T-helper 1 cell (primary cell): ENCODE results near the gene LRRC4C.

Experiments used
- DNase-seq, 5 donors: peaks; one replicate each; pipeline ENCODE4 v3.0.0-alpha.2; 2012 to 2020
- total RNA-seq, 4 donors: gene quantifications; one replicate each; lab custom pipeline; 2026; lab: John Stamatoyannopoulos, UW

LRRC4C gene
- 0 reads per million in 4 donors for total RNA-seq

DNA sequence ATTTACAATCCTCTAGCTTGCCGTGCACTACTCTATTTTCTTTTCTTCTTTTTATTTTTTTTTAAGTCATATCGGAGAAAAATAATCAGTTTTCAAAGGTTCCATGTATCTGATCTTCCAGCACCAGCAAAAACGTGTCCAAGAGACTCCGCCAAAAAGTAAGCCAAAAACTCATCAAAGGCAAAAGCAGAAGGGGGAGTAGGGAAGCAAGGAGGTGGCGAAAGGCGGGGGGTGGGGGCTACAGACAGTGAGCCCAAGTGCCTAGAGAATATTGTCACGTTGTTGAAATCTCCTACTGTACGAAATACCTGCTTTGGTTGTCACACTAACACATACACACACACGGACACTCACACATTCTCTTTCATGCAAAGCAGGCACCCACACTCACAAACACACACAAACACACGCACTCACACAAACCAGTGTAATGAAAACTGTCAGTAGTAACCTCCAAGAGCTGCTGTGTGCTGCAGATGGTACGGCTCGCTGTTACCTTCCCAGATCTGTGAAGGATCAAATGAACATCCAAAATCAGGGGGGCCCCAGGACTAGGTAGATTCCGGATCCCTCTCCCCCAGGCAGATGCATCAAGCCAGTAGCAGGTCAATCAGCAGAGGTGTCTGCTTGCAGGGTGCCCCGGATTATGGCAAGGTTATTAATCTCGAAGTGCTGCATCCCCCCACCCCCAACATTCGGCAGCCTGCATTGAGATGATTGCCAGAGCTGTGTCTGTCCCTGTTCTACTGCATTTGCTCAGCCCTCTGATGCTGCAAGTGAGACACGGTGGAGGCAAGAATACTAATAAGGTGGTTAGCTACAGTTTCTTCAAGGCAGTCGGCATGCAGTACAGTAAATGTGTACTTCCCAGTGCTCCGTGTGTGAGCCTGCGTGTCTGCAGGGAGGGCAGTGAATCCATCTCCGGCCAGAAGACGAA lies at the start of gene LRRC4C:
Gene LRRC4C (minus strand): TSS at position 188 of the 937 bp plus-strand sequence.
- no peak for DNase-seq

DNA sequence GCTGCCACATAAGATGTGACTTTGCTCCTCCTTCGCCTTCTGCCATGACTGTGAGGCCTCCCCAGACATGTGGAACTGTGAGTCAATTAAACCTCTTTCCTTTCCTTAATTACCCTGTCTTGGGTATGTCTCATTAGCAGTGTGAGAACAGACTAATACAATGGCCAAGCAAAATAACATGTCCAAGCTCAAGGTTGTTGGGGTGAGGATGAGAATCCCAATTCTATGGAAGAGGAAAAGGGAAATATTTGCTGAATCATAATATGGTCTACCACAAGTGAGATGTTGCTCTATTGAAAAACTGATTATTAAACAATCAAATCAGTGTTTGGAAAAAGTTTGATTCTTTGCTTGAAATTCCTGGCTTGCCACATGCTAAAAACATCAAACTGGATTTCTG lies 48.7 kb upstream of the LRRC4C start:
- no peak for DNase-seq

DNA sequence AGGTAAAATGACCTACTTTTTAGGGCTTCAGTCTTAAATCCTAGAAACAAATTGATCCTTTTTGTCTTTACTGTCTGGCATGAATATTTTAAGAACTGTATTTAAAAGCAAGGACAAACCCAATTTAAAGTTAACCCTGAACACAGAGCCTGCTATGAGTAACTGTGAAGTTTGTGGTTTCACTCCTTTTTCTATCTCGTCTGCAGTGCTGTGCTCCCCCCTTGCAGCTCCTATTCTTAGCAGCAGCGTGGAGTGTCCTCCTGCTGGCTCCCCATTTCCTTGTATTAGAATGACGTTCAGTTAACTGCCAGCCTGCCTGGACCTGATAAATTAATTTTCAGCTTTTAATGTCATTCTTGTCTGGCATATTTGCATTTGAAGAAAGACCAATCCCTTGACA lies 40.0 kb upstream of the LRRC4C start:
- DNase-seq, result no peak

DNA sequence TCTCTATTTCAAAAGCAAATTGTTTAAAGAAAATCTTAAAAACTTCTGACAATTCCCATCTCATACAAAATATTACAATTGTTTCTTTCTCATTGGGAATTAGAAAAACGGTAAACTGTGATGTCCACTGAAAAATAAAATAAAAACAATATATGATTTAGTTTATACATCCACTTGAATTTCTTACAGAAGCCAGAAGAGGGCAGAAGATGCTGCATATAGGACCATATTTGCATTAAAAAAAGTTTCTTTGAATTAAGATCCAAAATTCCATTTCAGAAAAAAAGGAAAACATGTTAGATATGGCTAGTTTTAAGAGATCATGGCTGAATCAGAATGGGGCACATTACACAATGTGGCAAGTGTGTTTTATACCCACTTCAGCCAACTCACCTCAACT lies 39.3 kb upstream of the LRRC4C start:
- DNase-seq, result no peak

DNA sequence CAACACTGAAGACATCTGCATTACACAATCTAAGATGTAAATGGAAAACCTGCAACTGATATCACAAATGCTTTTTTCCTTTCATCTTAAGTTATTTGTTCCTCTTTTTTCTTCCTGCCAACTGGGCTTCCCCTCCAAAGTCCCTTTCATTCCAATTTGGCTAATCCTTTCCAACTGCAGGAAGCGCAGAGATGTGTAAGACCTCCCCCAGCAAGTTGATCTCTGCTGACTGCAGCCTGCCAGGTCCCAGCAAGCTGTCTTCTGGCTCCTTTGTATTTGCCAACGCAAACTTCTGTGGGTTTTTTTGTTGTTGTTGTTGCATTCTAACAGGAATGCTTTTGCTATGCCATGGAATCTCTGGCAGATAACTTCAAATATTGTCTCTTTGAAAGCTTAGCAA lies 38.5 kb upstream of the LRRC4C start:
- DNase-seq, result no peak

DNA sequence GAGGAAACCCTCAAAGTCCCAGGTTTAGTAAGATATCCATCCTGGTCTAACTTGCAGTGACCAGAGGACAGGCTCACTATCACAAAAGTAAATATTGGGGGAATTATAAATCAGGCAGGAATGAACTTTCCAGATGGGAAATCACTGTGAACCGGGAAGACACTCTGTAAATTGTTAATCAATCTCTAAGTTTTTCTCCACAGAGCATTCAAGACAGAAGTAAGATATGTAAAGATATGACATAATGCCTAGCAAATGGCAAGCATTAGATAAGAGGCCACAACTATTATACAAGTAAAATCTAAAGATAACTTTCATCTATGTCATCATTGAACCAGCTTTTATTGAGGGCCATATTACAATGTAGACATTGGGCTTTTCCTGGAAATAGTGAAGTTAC lies 35.3 kb upstream of the LRRC4C start:
- DNase-seq, result no peak

DNA sequence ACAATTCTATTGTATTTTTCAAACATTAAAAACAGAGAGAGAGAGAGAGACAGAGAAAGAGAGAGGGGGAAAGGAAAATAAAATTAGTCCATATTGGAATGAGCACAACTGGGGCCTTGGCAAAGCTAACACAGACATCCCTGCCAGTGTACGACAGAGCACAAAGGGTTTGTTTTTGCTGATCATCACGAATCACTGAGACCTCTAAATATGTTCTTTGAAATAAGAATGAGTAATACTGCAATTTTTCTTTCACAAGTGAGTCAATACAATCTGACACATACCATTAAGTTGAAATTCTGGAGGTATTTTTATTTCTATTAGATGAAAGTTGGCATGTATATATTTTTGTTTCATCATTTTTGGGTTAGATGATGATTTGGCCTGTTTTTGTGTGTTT lies 27.0 kb upstream of the LRRC4C start:
- no peak for DNase-seq

DNA sequence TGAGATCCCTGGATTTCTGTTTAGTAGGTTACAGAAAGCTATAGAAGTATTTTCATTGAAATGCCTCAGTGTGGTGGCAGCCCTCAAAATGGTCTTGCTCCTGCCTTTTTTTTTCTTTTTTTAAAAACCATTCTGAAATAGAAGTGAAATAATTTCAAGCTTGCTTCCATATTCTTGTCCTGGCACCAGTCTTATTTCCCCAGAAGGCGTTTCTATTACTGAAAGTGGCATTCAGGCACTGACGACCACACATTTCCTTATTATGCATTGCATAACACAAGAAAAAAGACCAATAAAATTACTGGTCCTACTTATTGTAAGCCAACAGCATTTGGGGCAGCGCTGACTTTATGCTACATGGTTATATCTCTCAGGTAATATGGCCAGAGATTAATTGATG lies 24.5 kb upstream of the LRRC4C start:
- DNase-seq, result no peak

DNA sequence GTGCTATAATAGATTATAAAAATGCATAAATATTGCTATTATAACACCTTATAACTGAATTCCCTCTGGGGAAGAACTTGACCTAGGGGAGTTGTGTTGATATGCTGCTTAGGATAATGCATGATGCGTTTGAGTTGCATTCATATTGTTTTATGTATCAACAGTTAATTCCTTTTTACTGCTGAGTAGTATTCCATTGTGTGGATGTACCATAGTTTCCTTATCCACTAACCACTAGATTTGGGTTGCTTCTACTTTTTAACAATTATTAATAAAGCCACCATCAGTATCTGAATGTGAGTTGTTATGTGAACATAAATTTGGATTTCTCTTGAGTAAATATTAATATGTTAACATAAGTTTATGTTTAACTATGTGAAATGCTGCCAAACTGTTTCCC lies 19.7 kb upstream of the LRRC4C start:
- DNase-seq, result no peak

DNA sequence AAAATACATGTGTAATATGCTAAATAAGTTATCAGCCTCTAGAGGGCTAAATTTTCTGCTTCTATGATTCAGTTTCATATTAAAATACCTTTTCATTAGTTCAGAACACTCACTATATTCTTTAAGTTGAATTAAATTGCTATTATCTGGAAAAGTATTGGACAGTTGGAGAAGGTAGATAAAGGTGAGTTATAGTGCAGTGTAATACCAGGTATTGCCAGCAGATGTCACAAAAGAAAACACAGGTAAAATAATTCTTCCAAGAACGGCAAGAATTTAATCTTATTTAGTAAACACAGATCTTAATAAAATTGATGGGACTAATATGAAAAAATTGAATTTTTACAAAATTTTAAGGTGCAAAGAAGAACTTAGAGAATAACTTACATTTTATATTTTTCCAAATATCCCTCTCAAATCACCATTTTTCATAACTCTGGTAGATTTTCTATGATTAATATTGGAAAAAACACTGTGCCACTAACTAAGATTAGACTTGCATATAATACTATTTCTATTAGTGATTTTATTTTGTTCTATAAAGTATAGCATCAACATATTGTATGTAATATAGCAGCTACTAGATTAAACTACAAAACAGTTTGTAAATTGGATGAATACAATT lies 1.7 kb upstream of the LRRC4C start:
- no peak for DNase-seq

DNA sequence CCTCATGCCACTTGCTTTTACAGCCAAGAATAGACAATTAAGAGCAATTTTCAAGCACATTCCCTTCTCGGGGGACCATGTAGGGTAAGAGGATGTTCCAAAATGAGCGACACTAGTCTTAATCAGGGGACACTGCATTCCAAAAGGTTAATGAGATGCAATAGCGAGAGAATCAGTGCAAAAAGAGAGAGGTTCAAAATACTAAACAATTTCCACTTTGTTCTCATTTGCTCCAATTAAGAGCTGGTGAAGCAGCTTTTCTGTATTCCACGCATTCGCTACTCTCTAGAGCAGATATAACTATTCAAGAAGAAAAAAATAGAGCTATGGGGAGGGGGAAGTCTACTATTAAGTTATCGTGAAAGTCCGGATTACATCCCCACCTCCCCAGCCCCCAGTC lies 811 bp downstream of the LRRC4C start:
- DNase-seq, result no peak

DNA sequence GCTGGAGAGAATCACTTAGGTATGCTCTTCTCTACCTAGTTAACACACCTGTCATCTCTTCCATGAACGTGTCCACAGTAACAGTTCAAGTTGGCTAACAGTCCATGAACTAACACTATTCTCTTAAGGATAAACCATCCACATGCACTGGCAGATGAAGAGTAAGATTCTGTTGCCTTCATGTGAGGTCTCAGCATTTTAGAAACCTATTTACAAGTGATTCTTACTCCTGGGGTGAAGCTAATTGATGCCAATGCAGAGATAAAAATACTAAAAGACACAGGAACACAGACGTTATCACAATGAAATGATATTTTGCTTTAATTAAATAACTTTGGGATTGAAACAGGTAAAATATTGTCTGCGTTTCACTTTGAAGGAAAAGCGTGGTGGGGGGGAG lies 1.3 kb downstream of the LRRC4C start:
- DNase-seq, result no peak

DNA sequence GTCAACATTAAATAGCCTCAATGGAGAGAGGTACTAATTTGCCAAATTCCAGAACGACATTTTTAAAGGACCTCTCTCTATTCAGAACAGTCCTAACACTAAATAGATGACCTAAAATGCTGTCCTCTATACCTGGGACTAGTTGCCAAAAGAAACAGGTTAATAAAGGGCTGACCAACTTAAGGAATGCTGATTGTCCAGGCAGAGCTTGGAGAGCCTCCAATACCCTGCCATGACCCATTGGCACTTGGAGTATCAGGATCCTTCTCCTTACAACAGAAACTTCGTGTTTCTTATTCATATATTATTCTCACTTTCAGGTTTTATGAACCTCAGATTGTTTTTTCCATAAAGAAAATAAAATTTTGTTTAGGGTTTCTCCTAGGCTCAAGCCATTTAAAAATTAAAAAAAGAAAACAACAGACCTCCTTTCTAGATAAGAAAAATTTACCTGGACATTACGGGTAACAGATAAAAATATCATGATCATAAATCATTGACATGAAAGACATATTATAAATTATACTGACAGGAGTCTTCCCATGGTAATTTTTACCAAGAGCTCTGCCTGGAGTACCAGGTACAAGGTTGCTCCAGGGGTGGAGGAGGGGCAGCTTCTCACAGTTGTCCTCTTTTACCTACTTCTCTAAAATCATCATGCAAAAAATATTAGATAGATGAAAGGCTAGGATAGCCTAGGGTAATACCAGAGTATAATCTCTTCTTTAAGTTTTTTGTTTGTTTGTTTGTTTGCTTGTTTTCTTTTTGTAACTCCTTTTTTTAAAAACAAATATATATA lies 2.0 kb downstream of the LRRC4C start:
- DNase-seq, result no peak

DNA sequence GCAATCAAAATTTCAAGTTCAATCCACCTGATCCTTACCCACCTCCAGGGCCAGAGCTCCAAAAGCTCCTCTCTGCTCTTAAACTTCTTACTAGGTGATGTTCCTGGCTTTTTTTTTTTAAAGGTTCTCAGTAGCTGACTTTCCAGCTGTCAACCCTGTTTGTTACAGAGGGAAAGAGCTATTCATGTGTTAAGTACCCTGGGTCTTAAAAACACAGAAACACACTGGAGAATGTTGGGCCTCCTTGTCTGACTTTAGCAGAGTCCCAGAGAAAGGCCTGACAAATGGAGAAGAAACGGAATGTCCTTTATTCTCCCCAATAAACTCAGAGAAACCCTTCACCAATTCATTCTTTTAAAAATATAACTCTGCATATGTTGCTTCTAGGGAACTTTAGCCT lies 3.2 kb downstream of the LRRC4C start:
- DNase-seq, result no peak

DNA sequence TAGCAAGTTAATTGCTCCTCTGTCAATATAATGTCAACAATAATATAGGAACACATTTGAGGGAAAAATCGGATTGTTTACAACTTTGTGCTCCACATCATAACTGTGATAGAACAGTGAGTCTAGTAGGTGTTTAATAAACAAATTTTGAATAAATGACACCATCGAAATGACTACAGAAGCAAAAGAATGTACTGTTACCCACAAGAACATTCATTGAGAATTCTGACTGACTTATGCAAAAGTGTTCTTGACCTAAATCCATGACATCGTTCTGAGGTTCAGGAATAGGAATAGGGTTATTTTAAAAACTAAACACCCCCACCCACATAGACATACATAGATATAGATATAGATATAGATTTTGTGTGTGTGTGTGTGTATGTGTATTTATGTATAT lies 8.4 kb downstream of the LRRC4C start:
- DNase-seq, result no peak

DNA sequence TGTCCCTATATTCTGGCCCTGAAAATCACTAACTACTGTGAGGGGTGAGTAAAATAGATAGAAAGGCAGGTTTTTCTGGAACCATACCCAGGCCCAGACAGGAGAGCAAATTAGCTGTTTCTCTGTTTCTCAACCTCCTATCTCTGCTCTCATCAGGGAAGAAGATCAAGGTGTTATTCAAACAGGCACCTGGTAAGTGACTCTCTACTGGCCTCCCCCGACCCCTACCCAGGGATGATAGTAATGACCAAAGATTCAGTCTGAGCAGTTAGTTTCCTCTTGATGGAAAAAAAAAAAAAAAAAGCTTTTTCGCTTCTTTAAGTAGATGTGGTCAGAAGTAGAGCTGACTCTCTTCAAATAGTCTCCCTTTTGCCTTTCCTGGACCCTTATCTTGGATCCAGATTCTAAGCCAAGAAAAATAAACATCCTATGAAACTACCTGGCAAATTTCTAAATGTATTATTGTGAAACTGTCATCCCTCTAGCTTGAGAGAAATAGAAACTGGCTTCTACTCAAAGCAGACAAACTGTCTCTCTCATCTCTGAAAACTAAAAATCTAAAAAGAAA lies 9.9 kb downstream of the LRRC4C start:
- no peak for DNase-seq

DNA sequence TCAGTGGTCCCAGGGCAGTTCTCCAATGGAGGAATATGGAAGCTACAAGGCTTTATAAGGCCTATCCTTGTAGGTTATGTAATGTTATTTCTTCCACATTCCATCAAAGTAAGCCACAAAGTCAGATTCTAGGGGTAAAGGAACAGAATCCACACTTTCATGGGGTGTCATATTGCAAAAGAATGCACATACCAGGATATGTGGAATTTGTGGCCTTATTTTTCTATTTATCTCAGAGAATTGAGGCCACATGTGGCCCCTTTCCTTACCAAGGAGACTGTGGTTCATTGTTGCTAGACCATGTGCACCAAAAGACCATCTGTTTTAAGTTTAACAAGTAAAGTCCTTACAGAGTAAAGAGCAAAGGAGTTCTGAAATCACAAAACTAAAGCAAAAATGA lies 12.9 kb downstream of the LRRC4C start:
- no peak for DNase-seq

DNA sequence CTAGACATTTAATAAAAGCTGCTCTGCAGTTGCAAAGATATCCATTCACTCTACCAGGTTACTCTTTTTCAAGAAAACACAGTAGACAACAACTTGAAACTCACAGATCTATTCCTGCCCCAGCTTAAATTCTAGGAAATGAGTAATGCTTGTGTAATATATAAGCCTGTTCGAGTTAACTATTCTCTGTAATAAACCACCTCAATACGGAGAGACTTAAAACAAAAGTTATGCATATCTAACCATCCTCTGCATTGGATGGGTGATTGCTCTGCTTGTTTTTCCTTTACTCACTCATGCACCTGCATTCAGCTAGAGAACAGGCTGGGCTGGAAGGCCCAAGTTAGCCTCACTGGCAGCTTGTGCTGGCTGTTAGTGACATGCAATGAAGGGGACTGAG lies 13.3 kb downstream of the LRRC4C start:
- no peak for DNase-seq

DNA sequence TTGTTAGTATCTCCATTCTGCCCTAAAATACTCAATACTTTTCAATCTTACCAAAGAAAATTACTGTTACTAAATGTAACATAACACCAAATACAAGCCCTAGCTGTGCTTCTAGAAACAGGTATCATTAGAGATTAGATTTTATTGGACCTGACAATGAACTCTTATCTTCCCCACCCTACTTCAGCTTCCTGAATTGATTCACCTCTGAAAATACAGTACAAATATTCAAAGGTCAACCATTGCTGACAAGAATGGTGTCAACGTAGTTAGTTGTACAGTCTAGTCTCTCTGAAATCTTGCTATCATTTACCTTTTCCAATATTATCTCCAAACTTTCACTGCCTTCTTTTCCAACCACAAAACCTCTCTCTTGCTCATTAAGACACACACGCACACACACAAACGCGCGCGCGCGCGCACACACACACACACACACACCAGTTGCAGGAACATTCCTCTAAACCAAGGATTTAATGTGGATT lies 22.4 kb downstream of the LRRC4C start:
- DNase-seq, result no peak

DNA sequence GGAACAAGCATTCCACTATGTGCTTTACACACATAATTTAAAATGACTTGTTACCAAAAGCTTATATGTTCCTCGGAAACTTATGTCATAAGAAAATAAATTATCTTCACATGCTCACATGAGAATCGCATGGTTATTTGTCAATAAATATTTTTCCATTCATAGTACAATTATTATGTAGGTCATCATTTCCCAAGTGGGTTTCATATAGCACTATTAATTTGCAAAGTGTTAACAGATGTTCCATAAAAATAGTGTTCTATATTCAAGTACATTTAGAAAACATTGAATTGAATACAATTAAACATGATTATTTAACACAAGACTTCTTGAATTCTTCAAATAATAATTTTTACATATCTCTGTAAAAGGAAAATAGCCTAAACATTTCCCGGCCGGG lies 23.9 kb downstream of the LRRC4C start:
- no peak for DNase-seq

DNA sequence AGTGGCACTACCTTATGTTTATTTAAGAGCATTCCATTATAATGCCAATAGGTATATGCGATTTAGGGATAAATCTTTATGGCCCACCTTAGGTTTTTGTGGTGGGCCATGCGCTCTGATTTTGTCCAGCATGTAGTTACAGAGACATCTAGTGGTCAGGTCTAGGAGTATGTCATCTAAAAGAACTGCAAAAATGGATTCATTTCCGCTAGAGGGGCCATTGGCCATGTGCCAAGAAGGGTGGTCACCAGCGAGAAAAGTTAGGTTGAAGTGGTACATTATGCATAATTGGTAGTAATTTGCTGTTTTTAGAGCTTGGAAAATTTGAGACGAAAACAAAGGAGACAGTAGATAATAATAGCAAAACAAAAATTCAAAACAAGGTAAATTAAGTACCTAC lies 27.7 kb downstream of the LRRC4C start:
- no peak for DNase-seq

DNA sequence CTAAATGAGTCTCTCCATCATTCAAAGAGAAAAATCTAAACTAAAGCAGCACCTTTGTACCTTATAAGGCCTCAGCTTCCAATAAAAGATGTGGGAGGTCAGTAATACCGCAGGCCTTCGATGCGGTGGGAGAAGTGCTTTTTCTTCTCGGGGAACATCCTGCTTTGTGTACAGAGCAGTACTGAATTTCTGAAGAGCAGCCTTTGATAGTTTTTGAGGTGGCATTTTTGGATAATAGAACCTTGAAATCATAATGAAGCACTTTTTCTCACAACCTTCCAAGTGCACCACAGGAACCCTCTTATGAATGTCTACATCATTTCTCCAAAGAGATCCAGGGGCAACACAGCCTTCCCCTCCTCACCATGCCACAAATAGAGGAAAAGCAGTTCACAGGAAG lies 39.6 kb downstream of the LRRC4C start:
- no peak for DNase-seq
